Suppressor macrophage (primary cell): ENCODE measurements around the gene PHLDA1.
"Not testable (repeated sequence)": the region's sequence is repeated elsewhere in the genome, so short reads cannot be mapped to it uniquely, and the experiment has no call there.

Experiments
- DNase-seq, 4 experiments: peaks; one replicate each; pipeline ENCODE4 v3.0.0-alpha.2; 2020 to 2022

PHLDA1 gene

DNA sequence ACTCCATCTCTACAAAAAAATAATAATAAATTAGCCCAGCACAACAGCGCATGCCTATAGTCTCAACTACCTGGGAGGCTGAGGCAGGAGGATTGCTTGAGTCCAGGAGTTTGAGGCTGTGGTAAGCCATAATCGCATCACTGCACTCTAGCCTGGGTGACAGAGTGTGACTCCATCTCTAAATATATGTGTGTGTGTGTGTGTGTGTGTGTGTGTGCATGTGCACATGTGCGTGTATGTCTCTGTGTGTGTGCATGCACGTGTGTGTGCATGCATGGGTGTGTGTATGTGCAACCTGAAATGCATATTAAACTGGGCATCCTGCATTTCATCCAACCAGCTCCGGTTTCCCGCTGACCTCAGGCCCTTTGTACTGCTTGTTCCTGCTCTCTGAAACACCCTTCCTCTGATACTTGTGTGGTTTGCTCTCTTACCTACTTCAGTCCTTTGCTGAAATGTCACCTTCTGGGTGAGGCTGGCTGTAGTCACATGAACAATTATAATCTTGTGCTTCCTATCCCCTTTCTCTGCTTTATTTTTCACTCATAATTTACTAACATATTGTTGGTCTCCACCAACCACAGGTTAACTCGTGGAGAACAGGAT, 46.9 kb downstream of the PHLDA1 start:
- DNase-seq, result no peak

DNA sequence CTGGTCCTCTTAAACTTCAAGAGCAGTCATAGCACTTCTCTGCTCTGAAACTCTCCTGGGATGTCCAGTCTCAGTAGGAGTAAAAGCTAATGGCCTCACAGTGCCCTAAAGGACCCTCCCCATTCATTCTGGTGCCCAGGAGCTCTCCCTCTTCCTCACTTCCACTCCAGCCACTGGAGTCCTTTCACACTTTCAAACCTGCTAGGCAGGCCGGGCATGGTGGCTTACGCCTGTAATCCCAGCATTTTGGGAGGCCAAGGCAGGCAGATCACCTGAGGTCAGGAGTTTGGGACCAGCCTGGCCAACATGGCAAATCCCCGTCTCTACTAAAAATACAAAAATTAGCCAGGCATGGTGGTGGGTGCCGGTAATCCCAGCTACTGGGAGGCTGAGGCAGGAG, 47.7 kb downstream of the PHLDA1 start:
- DNase-seq, result not testable (repeated sequence)

DNA sequence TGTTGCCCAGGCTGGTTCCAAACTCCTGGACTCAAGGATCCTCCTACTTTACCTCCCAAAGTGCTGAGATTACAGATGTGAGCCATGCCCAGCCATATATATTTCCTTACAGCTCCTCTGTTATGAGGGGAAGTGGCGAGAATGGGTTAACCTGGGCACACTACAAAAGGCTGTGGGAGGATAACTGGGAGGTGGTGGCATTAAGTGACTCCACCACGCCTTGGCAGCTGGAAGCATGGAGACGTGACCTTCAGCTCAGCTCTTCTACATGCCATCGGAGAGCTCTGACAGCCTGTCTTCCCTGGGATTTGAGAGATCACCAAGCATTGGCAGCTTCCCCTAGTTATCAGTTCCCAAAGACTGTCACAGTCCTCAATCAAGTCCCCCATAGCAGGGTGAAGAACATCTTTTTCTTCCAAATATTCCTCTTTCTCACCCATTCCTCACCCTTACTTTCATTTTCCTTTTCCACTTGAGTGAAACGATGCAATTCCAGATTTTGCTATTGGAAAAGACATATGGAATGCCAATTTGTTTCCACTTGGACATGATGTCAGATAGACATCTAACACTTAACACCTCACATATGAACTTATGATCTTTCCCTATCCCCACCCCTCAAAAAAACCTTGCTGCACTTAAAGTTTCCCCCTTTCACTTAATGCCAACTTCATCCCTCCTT, 48.5 kb downstream of the PHLDA1 start:
- no peak for DNase-seq

DNA sequence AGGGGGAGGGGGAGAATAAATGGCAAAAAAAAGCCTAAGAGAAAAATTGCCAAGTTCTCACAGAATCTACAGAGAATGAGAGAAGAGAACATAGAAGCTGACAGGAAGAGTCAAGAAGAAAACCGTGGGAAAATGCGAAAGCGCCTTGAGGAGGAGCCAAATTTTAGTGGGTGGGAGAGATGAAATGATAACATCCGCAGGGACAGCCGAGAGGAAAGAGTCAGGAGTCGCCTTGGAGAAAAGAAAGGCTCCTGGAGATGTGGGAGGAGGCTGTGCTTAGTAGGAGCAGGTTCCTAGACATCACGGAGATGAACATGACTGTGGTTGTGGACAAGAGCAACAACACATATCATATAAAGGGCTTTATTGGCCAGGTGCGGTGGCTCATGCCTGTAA, 49.4 kb downstream of the PHLDA1 start:
- DNase-seq, result no peak

DNA sequence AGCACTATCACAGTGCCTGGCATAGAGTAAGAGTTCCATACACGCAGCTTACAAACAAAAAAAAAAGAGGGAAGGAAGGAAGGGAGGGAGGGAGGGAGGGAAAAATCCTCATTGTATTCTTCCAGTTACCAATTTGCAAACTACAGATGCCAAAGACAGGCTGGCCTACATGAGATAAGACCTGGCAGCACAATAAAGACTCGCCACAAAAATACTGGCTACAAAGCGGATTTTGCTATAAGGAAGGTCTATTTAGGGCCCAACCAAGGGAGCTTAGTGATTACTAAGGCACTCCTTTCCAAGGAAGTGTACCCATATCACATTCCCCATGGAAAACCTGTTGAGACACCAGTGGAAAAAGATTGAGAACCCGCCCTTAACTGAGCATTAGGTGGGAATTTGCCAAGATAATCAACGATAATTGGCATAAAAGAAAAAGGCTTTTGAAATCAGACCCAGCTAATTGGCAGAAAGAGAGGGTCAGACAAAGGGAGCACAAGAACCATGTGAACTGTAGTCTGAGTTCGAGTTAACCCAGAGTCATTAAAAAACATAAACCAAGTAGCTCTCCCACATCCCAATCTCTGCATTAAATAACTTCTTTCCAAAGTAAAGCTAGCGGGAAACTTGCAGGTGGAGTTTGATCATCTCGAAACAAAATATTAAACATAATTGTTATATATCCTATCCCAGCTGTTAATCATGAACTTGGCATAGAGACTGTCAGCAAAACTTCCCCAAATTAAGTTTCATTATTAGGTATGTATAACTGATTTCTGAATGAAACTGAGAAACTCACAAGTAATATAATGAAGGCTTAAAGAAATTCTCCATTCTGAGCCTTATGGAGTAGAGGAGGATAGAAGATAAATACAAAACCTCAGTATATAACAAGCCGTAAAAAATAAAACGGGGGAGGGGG, 50.1 kb downstream of the PHLDA1 start:
- DNase-seq, result peak in 2 of 4 experiments; percentile 52 to 66

DNA sequence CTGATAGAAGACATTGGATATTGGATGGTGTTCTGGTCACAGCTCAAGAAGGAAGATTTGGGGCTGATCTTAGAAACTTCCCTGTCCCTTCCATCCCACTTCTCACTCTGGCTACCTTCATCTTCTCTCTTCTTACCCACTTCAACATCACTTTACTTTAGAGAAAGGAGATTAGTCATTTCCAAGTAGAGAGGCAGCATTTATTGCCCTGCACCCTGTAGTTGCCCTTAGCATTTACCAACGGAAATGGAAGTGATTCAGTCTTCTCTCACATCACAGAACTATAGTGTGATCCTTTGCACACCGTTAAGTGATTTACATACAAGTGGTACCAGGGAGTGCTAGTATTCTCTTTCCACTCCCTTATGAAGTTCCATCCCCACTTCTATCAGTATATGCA, 52.4 kb downstream of the PHLDA1 start:
- DNase-seq, result peak in 3 of 4 experiments; percentile 16 to 68 (median 46)

DNA sequence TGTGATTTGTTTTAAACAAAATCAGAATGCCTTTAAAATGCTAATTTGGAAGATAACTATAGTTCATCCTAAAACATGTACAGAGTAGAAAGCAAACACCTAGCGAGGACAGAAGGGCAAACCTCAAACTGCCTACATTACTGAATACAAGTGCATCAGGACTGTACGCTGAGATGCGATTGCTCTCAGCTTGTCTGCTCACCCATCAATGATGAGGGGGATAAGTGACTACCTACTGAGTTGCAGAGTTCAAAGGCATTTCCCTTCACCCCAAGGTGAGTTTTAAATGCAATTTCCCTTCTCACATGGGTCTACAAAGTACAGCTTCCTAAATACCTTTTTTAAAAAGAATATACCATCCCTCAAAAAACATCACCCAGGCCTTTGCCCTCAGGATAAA, 52.9 kb downstream of the PHLDA1 start:
- no peak for DNase-seq

DNA sequence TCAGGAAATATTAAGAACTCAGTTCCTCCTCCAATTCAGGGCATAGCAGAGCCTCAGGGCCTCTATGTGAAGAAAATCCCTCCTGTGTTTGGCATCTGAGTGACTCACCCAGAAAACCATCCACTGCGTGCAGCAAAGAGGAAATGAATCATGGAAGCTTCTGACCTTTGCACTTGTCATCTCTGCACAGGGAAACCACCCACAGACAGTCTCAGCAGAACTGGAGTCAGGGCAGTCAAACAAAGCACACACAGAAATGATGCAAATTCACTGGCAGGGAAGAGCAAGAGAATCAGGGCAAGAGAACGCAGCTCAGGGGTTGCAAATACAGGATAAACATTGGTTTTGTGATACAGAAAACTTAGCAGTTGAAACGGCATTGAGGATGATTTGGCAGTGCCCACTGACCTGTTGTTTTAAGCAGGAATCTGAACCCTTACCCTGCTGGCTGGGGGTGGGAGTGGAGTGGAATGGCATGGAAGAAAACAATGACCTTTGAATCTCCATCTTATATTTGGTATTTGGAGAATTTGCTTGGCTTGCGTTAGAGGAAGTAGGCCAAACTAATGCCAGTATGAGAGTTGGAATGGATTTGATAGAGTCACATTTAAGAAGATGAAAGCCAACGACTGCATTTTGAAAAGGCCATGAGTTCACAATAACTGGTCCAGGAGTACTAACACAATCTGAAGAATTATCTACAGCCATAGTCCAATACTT, 53.5 kb downstream of the PHLDA1 start:
- DNase-seq, result peak; percentile 92 to 99 (median 95)

DNA sequence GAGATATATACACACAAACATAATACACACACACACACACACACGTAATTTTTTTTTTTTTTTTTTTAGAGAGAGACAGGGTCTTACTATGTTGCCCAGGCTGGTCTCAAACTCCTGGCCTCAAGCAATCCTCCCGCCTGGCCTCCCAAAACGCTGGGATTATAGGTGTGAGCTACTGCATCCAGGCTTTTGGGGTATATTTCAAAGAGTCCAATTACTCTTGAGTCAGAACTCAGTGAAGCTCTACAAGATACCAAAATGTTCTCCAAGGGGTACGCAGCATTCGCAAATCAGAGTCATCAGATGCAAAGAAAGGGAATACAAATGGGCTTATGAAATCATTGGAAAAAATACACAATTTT, 54.0 kb downstream of the PHLDA1 start:
- no peak for DNase-seq

DNA sequence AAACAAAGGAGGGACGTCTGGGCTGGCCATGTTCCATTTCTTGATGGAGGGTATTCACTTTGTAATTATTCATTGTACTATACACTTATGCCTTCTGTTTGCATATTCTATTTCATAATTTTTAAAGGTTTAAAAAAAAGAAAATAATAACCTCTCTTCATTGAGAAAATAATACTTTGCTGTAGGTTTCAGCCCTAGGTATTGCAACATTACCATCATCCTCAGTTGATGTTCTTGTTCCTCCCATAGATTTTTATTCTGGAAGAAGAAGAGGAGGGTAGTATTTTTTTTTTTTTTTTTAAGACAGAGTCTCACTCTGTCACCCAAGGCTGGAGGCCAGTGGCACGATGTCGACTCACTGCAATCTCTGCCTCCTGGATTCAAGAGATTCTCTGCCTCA, 54.7 kb downstream of the PHLDA1 start:
- DNase-seq, result no peak

DNA sequence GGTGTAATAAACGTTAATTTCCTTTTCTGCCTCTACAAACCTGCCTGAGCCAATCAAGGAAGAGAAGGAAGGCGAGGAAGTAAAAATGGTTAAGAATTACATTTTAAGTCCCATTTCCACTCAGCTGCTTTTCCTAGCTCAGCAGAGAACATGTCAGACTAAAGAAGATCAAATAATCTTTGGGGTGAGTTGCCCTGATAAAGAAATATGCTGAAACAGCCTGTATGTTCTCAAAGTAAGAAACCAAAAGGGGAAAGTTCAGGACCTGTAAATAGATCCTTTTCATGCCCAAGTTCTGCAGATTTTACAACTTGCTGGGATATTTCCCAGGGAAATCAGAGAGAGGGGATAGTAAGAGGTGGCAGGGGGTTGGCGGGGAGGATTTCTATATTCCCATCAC, 55.5 kb downstream of the PHLDA1 start:
- DNase-seq, result no peak

DNA sequence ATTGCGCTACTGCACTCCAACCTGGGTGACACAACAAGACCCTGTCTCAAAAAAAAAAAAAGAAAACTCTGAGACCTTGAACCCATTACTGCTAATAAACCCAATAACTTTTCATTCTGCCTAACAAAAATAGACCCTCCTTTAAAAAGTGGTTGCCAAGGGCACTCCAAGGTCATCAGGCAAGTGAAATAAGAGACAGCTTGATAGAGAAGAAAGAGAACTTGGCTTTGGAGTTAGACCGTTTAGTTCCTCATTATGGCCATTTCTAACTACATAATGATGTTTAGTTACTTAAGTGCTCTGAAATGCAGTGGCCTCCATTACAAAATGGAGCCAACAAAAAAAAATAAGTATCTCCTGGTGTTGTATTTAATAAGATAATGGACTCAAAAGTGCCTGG, 55.9 kb downstream of the PHLDA1 start:
- DNase-seq, result peak; percentile 23 to 70 (median 48)
